ENCODE data around the gene TIAM1.

The TIAM1 gene

DNA sequence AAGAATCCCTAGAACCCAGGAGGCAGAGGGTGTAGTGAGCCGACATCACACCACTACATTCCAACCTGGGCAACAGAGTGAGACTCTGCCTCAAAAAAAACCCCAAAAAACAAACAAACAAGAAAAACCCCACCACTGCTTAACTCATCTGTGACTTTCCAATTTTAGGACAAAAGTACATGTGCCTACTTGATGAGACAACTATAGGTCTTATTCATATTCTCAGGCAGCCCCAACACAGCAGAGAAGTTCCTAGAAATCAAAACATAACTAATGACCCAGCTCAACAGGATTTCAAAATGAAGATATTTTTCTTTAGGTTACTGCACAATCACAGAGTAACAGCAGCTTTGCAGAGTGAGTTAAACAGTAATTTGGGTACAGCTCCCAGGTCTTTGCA lies 26.4 kb downstream of the TIAM1 start:
- no peak for DNase-seq (ENCODE audit: low spot score)
- TF ChIP-seq, protein P1, sequence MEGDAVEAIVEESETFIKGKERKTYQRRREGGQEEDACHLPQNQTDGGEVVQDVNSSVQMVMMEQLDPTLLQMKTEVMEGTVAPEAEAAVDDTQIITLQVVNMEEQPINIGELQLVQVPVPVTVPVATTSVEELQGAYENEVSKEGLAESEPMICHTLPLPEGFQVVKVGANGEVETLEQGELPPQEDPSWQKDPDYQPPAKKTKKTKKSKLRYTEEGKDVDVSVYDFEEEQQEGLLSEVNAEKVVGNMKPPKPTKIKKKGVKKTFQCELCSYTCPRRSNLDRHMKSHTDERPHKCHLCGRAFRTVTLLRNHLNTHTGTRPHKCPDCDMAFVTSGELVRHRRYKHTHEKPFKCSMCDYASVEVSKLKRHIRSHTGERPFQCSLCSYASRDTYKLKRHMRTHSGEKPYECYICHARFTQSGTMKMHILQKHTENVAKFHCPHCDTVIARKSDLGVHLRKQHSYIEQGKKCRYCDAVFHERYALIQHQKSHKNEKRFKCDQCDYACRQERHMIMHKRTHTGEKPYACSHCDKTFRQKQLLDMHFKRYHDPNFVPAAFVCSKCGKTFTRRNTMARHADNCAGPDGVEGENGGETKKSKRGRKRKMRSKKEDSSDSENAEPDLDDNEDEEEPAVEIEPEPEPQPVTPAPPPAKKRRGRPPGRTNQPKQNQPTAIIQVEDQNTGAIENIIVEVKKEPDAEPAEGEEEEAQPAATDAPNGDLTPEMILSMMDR (IDR thresholded peaks at IDR 0.05), result no peak
- no peak overlapping the region for H3K4me3 ChIP-seq
- H3K27ac ChIP-seq, result no peak overlapping the region

DNA sequence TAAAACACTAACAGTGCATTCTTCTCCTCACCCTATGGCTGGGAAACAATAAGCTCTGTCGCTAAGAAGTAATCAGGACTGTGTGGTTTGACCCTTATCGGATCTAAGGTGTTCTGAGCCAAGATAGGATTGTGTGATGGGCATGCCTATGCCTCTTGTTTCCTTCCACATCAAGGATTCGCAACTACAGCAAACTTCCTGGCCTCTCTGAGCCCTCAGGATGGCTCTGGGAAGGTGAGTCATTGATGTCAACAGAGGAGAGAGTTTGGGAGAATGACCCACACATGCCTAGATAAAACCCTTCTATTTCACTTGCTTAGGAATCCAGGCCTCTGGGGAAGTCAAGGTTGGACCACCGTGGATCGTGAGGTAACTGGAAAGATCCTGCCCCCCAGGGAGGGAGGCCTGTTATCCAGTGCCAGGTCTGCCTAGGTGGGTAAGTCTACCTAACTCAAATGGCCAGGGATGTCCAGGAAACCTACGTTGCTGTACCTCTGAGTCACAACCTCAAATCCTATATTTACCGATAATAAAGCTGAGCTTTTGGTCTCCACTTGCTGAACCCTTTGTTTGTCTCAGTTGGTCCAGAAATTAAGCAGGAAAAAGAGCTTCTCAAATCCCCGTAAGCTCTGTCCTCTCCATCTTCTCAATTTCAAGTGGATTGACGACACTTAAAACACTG lies 27.4 kb downstream of the TIAM1 start:
- TF ChIP-seq, protein P1 (IDR thresholded peaks at IDR 0.05), result no peak
- Histone ChIP-seq H3K4me3 (no peak overlapping the region), H3K27ac (no peak overlapping the region)
- DNase-seq (ENCODE audit: low spot score), result no peak

DNA sequence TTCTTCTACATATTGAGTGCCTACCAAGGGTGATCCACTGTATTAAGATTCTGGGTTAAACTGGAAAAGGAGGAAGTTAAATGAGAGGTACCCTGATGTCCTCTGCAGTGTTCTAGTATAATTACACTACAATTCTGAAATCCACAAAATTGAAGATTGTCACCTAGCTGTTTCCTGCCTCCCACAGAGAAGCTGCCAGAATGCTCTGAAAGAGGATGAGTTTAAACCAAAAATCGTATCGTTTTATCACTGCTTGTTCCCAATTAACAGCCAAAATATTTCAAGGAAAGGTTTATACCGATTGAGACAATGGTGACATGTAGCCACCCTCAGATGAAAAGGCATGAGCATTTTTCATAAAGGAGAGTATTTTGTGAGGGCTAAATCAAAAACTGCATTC lies 28.0 kb downstream of the TIAM1 start:
- no peak overlapping the region for H3K27ac ChIP-seq

DNA sequence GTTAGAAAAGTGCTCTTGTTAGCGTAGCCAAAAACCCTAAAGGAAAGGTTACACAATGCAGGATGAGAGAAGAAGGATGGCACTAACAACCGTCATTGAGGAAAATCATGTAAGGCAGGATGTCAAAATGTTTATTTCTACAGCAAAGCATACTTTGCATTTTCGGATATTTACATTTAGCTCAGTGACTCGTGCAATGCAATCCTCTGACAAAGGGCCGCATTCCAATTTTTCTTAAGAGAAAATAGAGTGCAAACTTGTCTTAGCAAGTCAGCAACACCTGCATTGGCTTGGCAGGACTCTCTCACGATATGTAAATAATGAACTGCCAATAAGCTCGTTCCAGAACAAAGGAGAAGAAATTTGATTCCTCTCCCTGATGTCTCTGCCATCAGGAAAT lies 33.3 kb downstream of the TIAM1 start:
- no peak overlapping the region for H3K27ac ChIP-seq
- H3K4me3 ChIP-seq, result no peak overlapping the region
- no peak for DNase-seq (ENCODE audit: low spot score)
- TF ChIP-seq, protein P1 (IDR thresholded peaks at IDR 0.05), result no peak

More for the DNA sequence above, 28.0 kb downstream of the TIAM1 start:
- no peak for DNase-seq (ENCODE audit: low spot score)
- H3K4me3 ChIP-seq, result no peak overlapping the region
- TF ChIP-seq, protein P1 (IDR thresholded peaks at IDR 0.05), result no peak

DNA sequence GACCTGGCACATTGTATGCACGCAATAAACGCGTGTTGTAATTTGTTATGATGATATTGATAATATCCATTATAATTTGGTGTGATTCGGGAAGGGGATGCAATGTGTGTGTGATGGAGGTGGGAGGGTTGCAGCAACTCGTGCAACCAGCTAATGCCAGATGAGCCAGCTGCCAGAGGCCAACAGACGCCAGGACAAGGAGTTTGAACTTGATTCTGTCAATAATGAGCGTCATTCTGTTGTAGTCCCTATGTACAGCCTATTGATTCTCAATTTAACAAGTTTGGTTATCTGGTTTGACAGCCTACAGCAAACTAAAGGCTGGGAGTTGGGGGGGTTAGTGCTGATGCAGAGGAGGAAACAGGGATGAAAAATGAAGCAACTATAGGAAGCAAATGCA lies 35.5 kb downstream of the TIAM1 start:
- TF ChIP-seq, protein P1 (IDR thresholded peaks at IDR 0.05), result no peak
- H3K4me3 ChIP-seq, result no peak overlapping the region
- DNase-seq (ENCODE audit: low spot score), result no peak
- no peak overlapping the region for H3K27ac ChIP-seq

DNA sequence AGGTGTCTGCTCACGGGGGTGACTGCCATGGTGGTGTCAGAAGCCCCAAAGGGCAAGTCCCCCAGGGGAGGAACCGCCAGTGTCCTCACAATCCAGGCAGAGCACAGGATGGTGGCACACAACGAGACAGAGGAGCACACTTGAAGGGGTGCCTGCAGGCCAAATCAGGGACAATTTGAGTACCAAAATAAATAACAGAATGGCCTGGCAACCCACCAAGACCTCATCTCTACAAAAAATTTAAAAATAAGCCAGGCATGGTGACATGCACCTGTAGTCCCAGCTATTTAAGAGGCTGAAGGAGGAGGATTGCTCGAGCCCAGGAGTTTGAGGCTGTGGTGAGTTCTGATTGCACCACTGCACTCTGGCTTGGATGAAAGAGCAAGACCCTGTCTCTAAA lies 38.2 kb downstream of the TIAM1 start:
- TF ChIP-seq, protein P1 (IDR thresholded peaks at IDR 0.05), result no peak
- Histone ChIP-seq H3K4me3 (no peak overlapping the region), H3K27ac (no peak overlapping the region)
- no peak for DNase-seq (ENCODE audit: low spot score)
